ENCODE measurements around the gene MYOM1.

Gene MYOM1

GRCh38 chr18:3095921-3096320, 123.8 kb downstream of the MYOM1 start:
- H2BK12ac ChIP-seq (ENCODE audit: low read length) = no peak overlapping the region
- DNase-seq (ENCODE audit: low spot score) = no peak
- no peak overlapping the region for H3K27ac ChIP-seq (replicated peaks; ENCODE audit: low read length)
- no peak overlapping the region for H3K4me3 ChIP-seq (ENCODE audit: low read length in 2 of 2)
- H4K91ac ChIP-seq (ENCODE audit: low read depth, low read length, poor library complexity) = no peak overlapping the region
- no peak overlapping the region for H3K14ac ChIP-seq (ENCODE audit: low read length)
- H3K36me3 ChIP-seq (replicated peaks in 1 of 2; ENCODE audit: control insufficient read depth in 2 of 2, insufficient read depth in 2 of 2, low read length in 2 of 2) = no peaks in the 10 kb centered on the region
- H2BK5ac ChIP-seq (ENCODE audit: low read length) = no peak overlapping the region
- H2AFZ ChIP-seq (ENCODE audit: low read length) = no peak overlapping the region
- H3K9me3 ChIP-seq (replicated peaks in 1 of 2; ENCODE audit: control insufficient read depth in 2 of 2, insufficient read depth in 1 of 2, low read depth in 1 of 2, low read length in 2 of 2) = no peaks in the 10 kb centered on the region
- H3K23ac ChIP-seq (ENCODE audit: low read depth, low read length, poor library complexity) = no peak overlapping the region
- no peak overlapping the region for H3K4ac ChIP-seq (ENCODE audit: low read length)
- no peak overlapping the region for H2BK15ac ChIP-seq (ENCODE audit: low read length)
- no peak overlapping the region for H3K18ac ChIP-seq (ENCODE audit: low read length)
- no peaks in the 10 kb centered on the region for H3K79me1 ChIP-seq (ENCODE audit: low read depth, low read length)
- no CpG with 5 or more reads among the region's 5 CpGs for WGBS, 2 donors (ENCODE audit: extremely low coverage in 2 of 2, insufficient read length in 2 of 2, insufficient replicate concordance in 1 of 2)
- no peak overlapping the region for H3K4me2 ChIP-seq (ENCODE audit: insufficient read depth, low read length, poor library complexity, severe bottlenecking)
- no peak overlapping the region for H3K9ac ChIP-seq (ENCODE audit: low read depth, low read length, poor library complexity)
- no peaks in the 10 kb centered on the region for H3K27me3 ChIP-seq (ENCODE audit: control insufficient read depth in 3 of 3, insufficient read depth in 3 of 3, low read depth in 1 of 3, low read length in 3 of 3)
- H2AK5ac ChIP-seq (ENCODE audit: low read depth, low read length) = no peak overlapping the region
- no peak overlapping the region for H4K8ac ChIP-seq (ENCODE audit: low read depth, low read length)
- H3K4me1 ChIP-seq (ENCODE audit: control insufficient read depth in 2 of 2, insufficient read depth in 1 of 2, low read depth in 1 of 2, low read length in 2 of 2) = no peaks in the 10 kb centered on the region
- no peak overlapping the region for H2BK120ac ChIP-seq (ENCODE audit: low read depth, low read length)

GRCh38 chr18:3094338-3094684, 125.5 kb downstream of the MYOM1 start:
- Histone ChIP-seq H3K4me2 (ENCODE audit: insufficient read depth, low read length, poor library complexity, severe bottlenecking) (no peak overlapping the region), H2AK5ac (ENCODE audit: low read depth, low read length) (no peak overlapping the region), H3K9me3 (replicated peaks in 1 of 2; ENCODE audit: control insufficient read depth in 2 of 2, insufficient read depth in 1 of 2, low read depth in 1 of 2, low read length in 2 of 2) (no peaks in the 10 kb centered on the region), H4K8ac (ENCODE audit: low read depth, low read length) (no peak overlapping the region), H3K4ac (ENCODE audit: low read length) (no peak overlapping the region), H3K18ac (ENCODE audit: low read length) (no peak overlapping the region), H4K91ac (ENCODE audit: low read depth, low read length, poor library complexity) (no peak overlapping the region), H3K14ac (ENCODE audit: low read length) (no peak overlapping the region), H3K27me3 (ENCODE audit: control insufficient read depth in 3 of 3, insufficient read depth in 3 of 3, low read depth in 1 of 3, low read length in 3 of 3) (no peaks in the 10 kb centered on the region), H2BK12ac (ENCODE audit: low read length) (no peak overlapping the region), H3K23ac (ENCODE audit: low read depth, low read length, poor library complexity) (no peak overlapping the region), H3K27ac (replicated peaks; ENCODE audit: low read length) (no peak overlapping the region), H2BK120ac (ENCODE audit: low read depth, low read length) (no peak overlapping the region), H2AFZ (ENCODE audit: low read length) (no peak overlapping the region), H3K79me1 (ENCODE audit: low read depth, low read length) (no peaks in the 10 kb centered on the region), H3K9ac (ENCODE audit: low read depth, low read length, poor library complexity) (no peak overlapping the region), H3K36me3 (replicated peaks in 1 of 2; ENCODE audit: control insufficient read depth in 2 of 2, insufficient read depth in 2 of 2, low read length in 2 of 2) (no peaks in the 10 kb centered on the region), H3K4me1 (ENCODE audit: control insufficient read depth in 2 of 2, insufficient read depth in 1 of 2, low read depth in 1 of 2, low read length in 2 of 2) (no peaks in the 10 kb centered on the region), H2BK15ac (ENCODE audit: low read length) (no peak overlapping the region), H3K4me3 (ENCODE audit: low read length in 2 of 2) (no peak overlapping the region), H2BK5ac (ENCODE audit: low read length) (no peak overlapping the region)
- DNase-seq (ENCODE audit: low spot score) = no peak

GRCh38 chr18:3093624-3094337, 126.0 kb downstream of the MYOM1 start:
- H2AK5ac ChIP-seq (ENCODE audit: low read depth, low read length) = no peak overlapping the region
- H3K4me1 ChIP-seq (ENCODE audit: control insufficient read depth in 2 of 2, insufficient read depth in 1 of 2, low read depth in 1 of 2, low read length in 2 of 2) = no peaks in the 10 kb centered on the region
- H3K27ac ChIP-seq (replicated peaks; ENCODE audit: low read length) = no peak overlapping the region
- no peak for DNase-seq (ENCODE audit: low spot score)
- no peak overlapping the region for H2BK12ac ChIP-seq (ENCODE audit: low read length)
- no peak overlapping the region for H2BK5ac ChIP-seq (ENCODE audit: low read length)
- no CpG with 5 or more reads among the region's 10 CpGs for WGBS, 2 donors (ENCODE audit: extremely low coverage in 2 of 2, insufficient read length in 2 of 2, insufficient replicate concordance in 1 of 2)
- no peak overlapping the region for H3K4ac ChIP-seq (ENCODE audit: low read length)
- no peak overlapping the region for H3K14ac ChIP-seq (ENCODE audit: low read length)
- no peak overlapping the region for H2AFZ ChIP-seq (ENCODE audit: low read length)
- no peak overlapping the region for H2BK15ac ChIP-seq (ENCODE audit: low read length)
- H3K36me3 ChIP-seq (replicated peaks in 1 of 2; ENCODE audit: control insufficient read depth in 2 of 2, insufficient read depth in 2 of 2, low read length in 2 of 2) = no peaks in the 10 kb centered on the region
- H3K9ac ChIP-seq (ENCODE audit: low read depth, low read length, poor library complexity) = no peak overlapping the region
- no peak overlapping the region for H4K91ac ChIP-seq (ENCODE audit: low read depth, low read length, poor library complexity)
- H3K27me3 ChIP-seq (ENCODE audit: control insufficient read depth in 3 of 3, insufficient read depth in 3 of 3, low read depth in 1 of 3, low read length in 3 of 3) = no peaks in the 10 kb centered on the region
- H3K18ac ChIP-seq (ENCODE audit: low read length) = no peak overlapping the region
- no peak overlapping the region for H3K4me3 ChIP-seq (ENCODE audit: low read length in 2 of 2)
- no peak overlapping the region for H4K8ac ChIP-seq (ENCODE audit: low read depth, low read length)
- H3K23ac ChIP-seq (ENCODE audit: low read depth, low read length, poor library complexity) = no peak overlapping the region
- no peaks in the 10 kb centered on the region for H3K79me1 ChIP-seq (ENCODE audit: low read depth, low read length)
- no peak overlapping the region for H2BK120ac ChIP-seq (ENCODE audit: low read depth, low read length)
- H3K9me3 ChIP-seq (replicated peaks in 1 of 2; ENCODE audit: control insufficient read depth in 2 of 2, insufficient read depth in 1 of 2, low read depth in 1 of 2, low read length in 2 of 2) = no peaks in the 10 kb centered on the region
- no peak overlapping the region for H3K4me2 ChIP-seq (ENCODE audit: insufficient read depth, low read length, poor library complexity, severe bottlenecking)

GRCh38 chr18:3092727-3093126, 127.0 kb downstream of the MYOM1 start:
- no peak overlapping the region for H2AK5ac ChIP-seq (ENCODE audit: low read depth, low read length)
- H3K9me3 ChIP-seq (replicated peaks in 1 of 2; ENCODE audit: control insufficient read depth in 2 of 2, insufficient read depth in 1 of 2, low read depth in 1 of 2, low read length in 2 of 2) = no peaks in the 10 kb centered on the region
- no peak overlapping the region for H2BK120ac ChIP-seq (ENCODE audit: low read depth, low read length)
- peaks cover 2 to 4% of the 10 kb centered on the region in 2 donors for H3K4me1 ChIP-seq (ENCODE audit: control insufficient read depth in 2 of 2, insufficient read depth in 1 of 2, low read depth in 1 of 2, low read length in 2 of 2)
- H3K4me3 ChIP-seq (ENCODE audit: low read length in 2 of 2) = no peak overlapping the region
- no CpG with 5 or more reads among the region's 7 CpGs for WGBS, 2 donors (ENCODE audit: extremely low coverage in 2 of 2, insufficient read length in 2 of 2, insufficient replicate concordance in 1 of 2)
- no peak overlapping the region for H3K14ac ChIP-seq (ENCODE audit: low read length)
- no peak overlapping the region for H2AFZ ChIP-seq (ENCODE audit: low read length)
- H2BK15ac ChIP-seq (ENCODE audit: low read length) = no peak overlapping the region
- H3K27me3 ChIP-seq (ENCODE audit: control insufficient read depth in 3 of 3, insufficient read depth in 3 of 3, low read depth in 1 of 3, low read length in 3 of 3) = no peaks in the 10 kb centered on the region
- H3K27ac ChIP-seq (replicated peaks; ENCODE audit: low read length) = no peak overlapping the region
- no peak overlapping the region for H3K23ac ChIP-seq (ENCODE audit: low read depth, low read length, poor library complexity)
- no peak overlapping the region for H3K18ac ChIP-seq (ENCODE audit: low read length)
- H2BK12ac ChIP-seq (ENCODE audit: low read length) = no peak overlapping the region
- H4K91ac ChIP-seq (ENCODE audit: low read depth, low read length, poor library complexity) = no peak overlapping the region
- H2BK5ac ChIP-seq (ENCODE audit: low read length) = no peak overlapping the region
- no peaks in the 10 kb centered on the region for H3K79me1 ChIP-seq (ENCODE audit: low read depth, low read length)
- DNase-seq (ENCODE audit: low spot score) = no peak
- no peak overlapping the region for H3K4me2 ChIP-seq (ENCODE audit: insufficient read depth, low read length, poor library complexity, severe bottlenecking)
- H3K9ac ChIP-seq (ENCODE audit: low read depth, low read length, poor library complexity) = no peak overlapping the region
- no peak overlapping the region for H3K4ac ChIP-seq (ENCODE audit: low read length)
- no peak overlapping the region for H4K8ac ChIP-seq (ENCODE audit: low read depth, low read length)
- H3K36me3 ChIP-seq (replicated peaks in 1 of 2; ENCODE audit: control insufficient read depth in 2 of 2, insufficient read depth in 2 of 2, low read length in 2 of 2) = no peaks in the 10 kb centered on the region
